B cell (primary cell): ENCODE measurements around the gene OR2J3. TPM values are rescaled to one million over a fixed set of nuclear protein-coding genes. Genes with fewer than 3 reads are reported as not detected.

Experiments used
- ATAC-seq: fragments of 200-7000 bp; cut with Tn5 transposase; one replicate; pipeline ENCODE4 v1.10.0; 2021; ENCODE audit warnings: low read depth, mild to moderate bottlenecking, moderate number of reproducible peaks, moderate library complexity
- CTCF ChIA-PET: fragments of 350-600 bp; sonication (Branson Sonifier 250); formaldehyde crosslinking; loops from one replicate; lab custom pipeline; 2021; ENCODE audit warnings: antibody characterized with exemption, inconsistent platforms; lab: Charles Lee
- POLR2A ChIA-PET: fragments of 350-600 bp; sonication (Branson Sonifier 250); formaldehyde crosslinking; loops from one replicate; lab custom pipeline; 2021; ENCODE audit warnings: antibody characterized with exemption; lab: Charles Lee
- DNase-seq: peaks from one replicate; pipeline ENCODE4 v3.0.0; 2013
- H2AFZ ChIP-seq: 2 replicates; pipeline ENCODE4 v1.6.1; 2012; ENCODE audit warnings: mild to moderate bottlenecking, low read depth, low read length; ENCODE audit not compliant: insufficient read depth, poor library complexity, severe bottlenecking
- H3K27ac ChIP-seq, 2 donors: 1 replicate in 1 of 2; 2 replicates in 1 of 2; pipeline ENCODE4 v1.5.1; 2012 to 2013; ENCODE audit warnings: low read length in 2 of 2, mild to moderate bottlenecking in 2 of 2, moderate library complexity in 1 of 2
- H3K27me3 ChIP-seq, 4 experiments: fragments of 200-600 bp in 1 of 4; sonication (generic) in 1 of 4; replicated peaks in 1 of 4; 1 replicate in 2 of 4; 2 replicates in 2 of 4; pipeline versions ENCODE4 v1.6.1 to v1.7.0; 2013 to 2016; ENCODE audit warnings: low read length in 3 of 4, mild to moderate bottlenecking in 2 of 4, mixed read lengths in 1 of 4, moderate library complexity in 1 of 4; ENCODE audit not compliant: insufficient read depth in 4 of 4, control insufficient read depth in 3 of 4; ENCODE audit errors: control extremely low read depth in 1 of 4
- H3K36me3 ChIP-seq, 2 experiments: replicated peaks in 1 of 2; 1 replicate in 1 of 2; 2 replicates in 1 of 2; pipeline versions ENCODE4 v1.6.1 to v1.7.1; 2013; ENCODE audit warnings: low read length in 1 of 2; ENCODE audit not compliant: insufficient read depth in 2 of 2, control insufficient read depth in 1 of 2; ENCODE audit errors: control extremely low read depth in 1 of 2, extremely low read depth in 1 of 2
- H3K4me1 ChIP-seq, 2 donors: fragments of 200-600 bp in 1 of 2; sonication (generic) in 1 of 2; 1 replicate in 1 of 2; 2 replicates in 1 of 2; pipeline versions ENCODE4 v1.5.1 to v1.6.1; 2013 to 2017; ENCODE audit warnings: low read length in 2 of 2; ENCODE audit not compliant: control insufficient read depth in 2 of 2, insufficient read depth in 2 of 2
- H3K4me2 ChIP-seq: replicated peaks from 2 replicates; pipeline ENCODE3; 2012; ENCODE audit warnings: mild to moderate bottlenecking, low read depth, low read length; ENCODE audit not compliant: poor library complexity, severe bottlenecking
- H3K4me3 ChIP-seq, 5 experiments: fragments of 200-600 bp in 1 of 5; sonication (generic) in 1 of 5; 1 replicate in 3 of 5; 2 replicates in 2 of 5; pipeline versions ENCODE4 v1.5.1 to v1.7.0; 2011 to 2016; ENCODE audit warnings: low read length in 4 of 5, mild to moderate bottlenecking in 4 of 5, low read depth in 2 of 5, control low read depth in 1 of 5, moderate library complexity in 1 of 5; ENCODE audit not compliant: insufficient read depth in 1 of 5; ENCODE audit errors: control extremely low read depth in 1 of 5, extremely low read depth in 1 of 5
- H3K79me2 ChIP-seq: fragments of 200-600 bp; sonication (generic); one replicate; pipeline ENCODE4 v1.6.0; 2016; ENCODE audit warnings: low read length; ENCODE audit not compliant: control insufficient read depth, insufficient read depth
- H3K9ac ChIP-seq: fragments of 200-600 bp; sonication (generic); 2 replicates; pipeline ENCODE4 v1.6.1; 2017; ENCODE audit warnings: mild to moderate bottlenecking, low read length, moderate library complexity
- H3K9me3 ChIP-seq, 3 donors: one replicate each; pipeline versions ENCODE4 v1.6.1 to v1.7.1; 2013; ENCODE audit warnings: low read length in 2 of 3; ENCODE audit not compliant: control insufficient read depth in 2 of 3, insufficient read depth in 1 of 3; ENCODE audit errors: control extremely low read depth in 1 of 3
- H4K20me1 ChIP-seq: 2 replicates; pipeline ENCODE4 v1.6.0; 2012; ENCODE audit warnings: mild to moderate bottlenecking, low read length; ENCODE audit not compliant: insufficient read depth, control insufficient read depth, poor library complexity, severe bottlenecking
- H3K27ac Mint-ChIP-seq: one replicate; pipeline ENCODE4 v1.8.0; 2021; ENCODE audit warnings: mixed read lengths
- H3K27me3 Mint-ChIP-seq: one replicate; pipeline ENCODE4 v1.8.0; 2021; ENCODE audit warnings: mixed read lengths
- H3K4me1 Mint-ChIP-seq: one replicate; pipeline ENCODE4 v1.8.0; 2021; ENCODE audit warnings: mixed read lengths
- H3K4me3 Mint-ChIP-seq: one replicate; pipeline ENCODE4 v1.8.0; 2021; ENCODE audit warnings: mixed read lengths
- H3K9me3 Mint-ChIP-seq: one replicate; pipeline ENCODE4 v1.8.0; 2022; ENCODE audit warnings: mixed read lengths; ENCODE audit not compliant: insufficient read depth
- CTCF ChIP-seq: fragments of 200-600 bp; IDR thresholded peaks from one replicate; pipeline ENCODE4 v1.8.0; 2022; ENCODE audit warnings: antibody characterized with exemption, mild to moderate bottlenecking
- EZH2 ChIP-seq: IDR thresholded peaks from 2 replicates; pipeline ENCODE4 v1.6.1; 2012; ENCODE audit warnings: borderline replicate concordance, low read depth, mild to moderate bottlenecking, moderate library complexity, low read length; ENCODE audit not compliant: insufficient read depth, poor library complexity, severe bottlenecking
- WGBS: methylation state at CpG from one replicate; pipeline ENCODE4 v1.1.5; 2013; ENCODE audit warnings: missing lambda C conversion rate; ENCODE audit not compliant: insufficient coverage; 5-methylcytosine and 5-hydroxymethylcytosine counted together
- intact Hi-C: fragments of 100-400 bp; cut with micrococcal nuclease; formaldehyde crosslinking; loops from one replicate; pipeline ENCODE4 v1.10.0; 2022
- polyA plus RNA-seq: library from polyadenylated mRNA; depleted of rRNA; stranded (reverse); fragments of >200 nt; gene quantifications from 2 replicates; pipeline ENCODE4 v1.2.3, GENCODE V29; 2012
- total RNA-seq, 2 donors: library from RNA; stranded (reverse); fragments of 120-200 nt in 1 of 2; gene quantifications; 1 replicate in 1 of 2; 2 replicates in 1 of 2; pipeline versions ENCODE4 v1.2.3 to v1.2.4, GENCODE V29; 2013 to 2022

The OR2J3 gene
- total and polyA plus RNA-seq, 2 donors (not counting 1 experiment from before 2014, with no cell fraction given): not detected

- ChIA-PET POLR2A (no interaction called here), CTCF (no interaction called here)
These were observed 14.9 kb upstream of the OR2J3 start for GRCh38 chr6:29092957-29093356.

GRCh38 chr6:29097803-29098202 is 10.1 kb upstream of the OR2J3 start:
- Histone ChIP-seq H4K20me1 (no peaks in the 10 kb centered on the region), H3K4me1 (no peaks in the 10 kb centered on the region), H3K27ac (no peak overlapping the region), H3K36me3 (no peaks in the 10 kb centered on the region), H3K79me2 (no peaks in the 10 kb centered on the region), H3K9ac (no peak overlapping the region), H3K27me3 (peaks cover 0 to 9% (median 0%) of the 10 kb centered on the region in 4 experiments), H2AFZ (no peak overlapping the region), H3K9me3 (no peaks in the 10 kb centered on the region), H3K4me3 (no peak overlapping the region), H3K4me2 (no peak overlapping the region)
- Mint-ChIP-seq H3K27me3 (peaks cover 15% of the 10 kb centered on the region), H3K4me1 (no peaks in the 10 kb centered on the region), H3K9me3 (no peaks in the 10 kb centered on the region), H3K27ac (no peak overlapping the region), H3K4me3 (no peak overlapping the region)
- intact Hi-C loops: no loop called here
- CTCF ChIA-PET: no interaction called here
- POLR2A ChIA-PET: no interaction called here
- DNase-seq: no peak
- no CpG with 5 or more reads among the region's 1 CpG for WGBS
- no peak for TF ChIP-seq EZH2
- no peak for TF ChIP-seq CTCF
- no peak for ATAC-seq

More at GRCh38 chr6:29092957-29093356, 14.9 kb upstream of the OR2J3 start:
- Histone ChIP-seq H3K4me3 (no peak overlapping the region), H3K27me3 (peaks cover 0 to 11% (median 0%) of the 10 kb centered on the region in 4 experiments), H3K9me3 (no peaks in the 10 kb centered on the region), H4K20me1 (no peaks in the 10 kb centered on the region), H3K9ac (no peak overlapping the region), H3K36me3 (no peaks in the 10 kb centered on the region), H2AFZ (no peak overlapping the region), H3K27ac (no peak overlapping the region), H3K4me2 (no peak overlapping the region), H3K4me1 (no peaks in the 10 kb centered on the region), H3K79me2 (no peaks in the 10 kb centered on the region)
- no peak for TF ChIP-seq EZH2
- no peak for TF ChIP-seq CTCF
- H3K4me3 Mint-ChIP-seq: no peak overlapping the region
- ATAC-seq (no peak), DNase-seq (no peak)
- H3K27ac Mint-ChIP-seq: no peak overlapping the region
- H3K9me3 Mint-ChIP-seq: no peaks in the 10 kb centered on the region
- no peaks in the 10 kb centered on the region for H3K4me1 Mint-ChIP-seq
- WGBS: no CpG with 5 or more reads among the region's 3 CpGs
- peaks cover 14% of the 10 kb centered on the region for H3K27me3 Mint-ChIP-seq
- intact Hi-C loops: no loop called here
